NCI-H345 treated with DMSO at 0.1 percent for 48 hours (cell line): ENCODE results near the gene DOK6.
"Not testable (repeated sequence)": the region's sequence is repeated elsewhere in the genome, so short reads cannot be mapped to it uniquely, and the experiment has no call there.

ENCODE experiments used
- DNase-seq: peaks from one replicate; lab custom pipeline; 2025; ENCODE audit not compliant: unreplicated experiment; lab: John Stamatoyannopoulos, UW

The DOK6 gene

GRCh38 chr18:69790649-69791048, 390.0 kb downstream of the DOK6 start:
- no peak for DNase-seq

DNA sequence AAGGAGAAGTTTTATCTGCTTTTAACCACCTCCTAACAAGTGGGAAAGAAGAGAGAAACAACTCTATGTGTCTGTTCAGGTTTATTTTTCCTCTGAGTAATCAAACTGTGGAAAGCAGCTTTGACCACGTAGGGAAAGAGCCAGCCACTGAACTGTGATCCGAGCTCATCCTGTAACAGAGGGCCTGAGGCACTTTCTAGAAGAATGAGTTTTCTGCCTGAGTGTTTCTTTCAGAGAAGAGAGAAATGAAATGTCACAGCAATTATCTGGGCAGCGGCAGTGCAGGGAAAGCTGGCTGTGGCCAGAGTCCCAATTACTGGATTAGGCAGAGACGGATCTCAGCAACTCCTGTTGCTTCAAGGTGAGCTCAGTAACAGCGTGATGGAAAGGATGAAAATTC, 395.1 kb downstream of the DOK6 start:
- no peak for DNase-seq

DNA sequence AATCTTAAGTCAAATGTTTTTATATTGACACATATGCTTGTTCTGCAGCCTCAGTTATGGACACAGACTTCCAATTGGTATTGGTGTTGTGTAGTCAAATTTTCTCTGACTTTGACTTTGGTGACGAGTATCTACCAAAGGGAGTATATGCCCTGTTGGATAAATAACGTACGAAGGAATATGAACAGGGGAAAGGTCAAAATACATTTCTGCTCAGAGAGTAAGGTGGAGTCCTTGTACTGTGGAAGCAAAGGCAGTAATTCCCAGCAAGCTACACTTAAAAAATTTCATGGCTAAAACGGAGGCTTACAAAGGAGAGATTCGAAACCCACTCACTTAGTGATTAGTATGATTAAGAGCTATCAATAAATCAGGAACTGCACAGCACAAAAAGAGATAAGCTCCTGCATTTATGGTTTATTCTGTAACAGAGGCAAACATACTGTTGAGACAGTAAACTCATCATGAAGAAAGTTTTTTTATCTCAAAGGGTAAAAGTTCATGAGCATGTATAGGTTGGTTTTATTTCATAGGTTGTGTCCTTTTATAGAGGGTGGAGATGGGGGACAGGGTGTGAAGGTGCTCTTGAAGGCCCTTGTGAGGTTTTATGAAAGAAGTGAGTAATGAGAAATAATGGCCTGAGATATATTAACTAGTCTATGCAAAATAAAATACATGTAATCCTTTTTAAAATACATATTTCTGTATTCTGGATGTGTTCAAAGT, 404.3 kb downstream of the DOK6 start:
- DNase-seq: no peak

GRCh38 chr18:69808399-69808798, 407.7 kb downstream of the DOK6 start:
- no peak for DNase-seq

DNA sequence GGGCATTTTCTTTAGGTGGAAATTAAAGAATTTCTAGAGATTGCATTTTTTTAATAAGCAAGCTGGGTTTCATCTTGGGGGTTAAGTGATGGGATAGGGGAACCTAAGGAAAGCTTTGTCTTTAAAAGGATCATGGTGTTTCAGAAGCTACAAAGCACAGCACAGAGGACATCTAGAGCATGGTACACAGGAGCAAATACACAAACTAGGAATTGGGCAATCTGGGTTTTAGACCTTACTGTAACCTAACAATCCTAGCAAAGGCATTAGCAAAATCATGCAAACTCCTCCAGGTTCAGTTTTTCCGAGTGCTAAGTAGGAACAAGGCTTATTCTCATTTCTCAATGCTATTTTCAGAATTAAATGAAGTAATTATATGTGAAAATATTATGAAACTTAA, 412.9 kb downstream of the DOK6 start:
- no peak for DNase-seq

DNA sequence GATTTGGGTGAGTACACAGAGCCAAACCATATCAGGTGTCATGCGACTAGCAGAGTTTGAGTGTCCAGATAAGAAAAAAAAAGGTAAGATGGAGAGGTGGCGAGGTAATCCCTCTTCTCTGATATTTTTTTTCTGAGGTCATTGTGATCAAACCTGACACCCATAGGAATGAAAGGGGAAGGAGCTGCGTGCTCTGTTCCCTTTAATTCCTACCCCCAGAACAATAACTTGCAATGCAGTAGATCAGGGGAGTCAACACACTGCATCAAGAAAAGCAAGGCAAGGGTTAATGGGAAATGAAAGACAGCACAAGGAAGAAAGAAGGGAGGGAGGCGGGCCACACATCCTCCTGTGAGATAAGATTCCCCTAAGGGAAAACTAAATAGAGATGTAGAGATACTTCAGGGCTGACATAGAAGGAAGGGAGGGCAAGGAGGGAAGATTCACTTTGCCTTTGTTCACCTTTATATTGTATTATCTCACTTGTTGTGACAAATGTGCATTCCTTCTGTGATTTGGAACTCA, 414.2 kb downstream of the DOK6 start:
- no peak for DNase-seq

- no peak for DNase-seq
Observed at GRCh38 chr18:69817335-69817940, 416.8 kb downstream of the DOK6 start.

DNA sequence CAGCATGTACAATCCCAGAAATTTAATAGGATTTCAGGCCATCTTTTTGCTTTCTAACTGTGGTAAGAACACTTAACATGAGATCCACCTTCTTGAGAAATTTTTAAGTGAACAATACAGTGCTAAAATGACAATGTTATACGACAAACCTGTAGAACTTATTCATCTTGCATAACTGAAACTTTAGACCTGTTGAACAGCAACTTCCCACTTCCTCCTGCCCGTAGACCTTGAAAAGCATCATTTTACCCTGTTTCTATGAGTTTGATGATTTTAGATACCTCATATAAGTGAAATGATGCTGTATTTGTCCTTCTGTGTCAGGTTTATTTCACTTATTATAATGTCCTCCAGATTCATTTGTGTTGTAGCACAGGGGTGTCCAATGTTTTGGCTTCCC, 418.8 kb downstream of the DOK6 start:
- no peak for DNase-seq

- no peak for DNase-seq
Observed at GRCh38 chr18:69820538-69820937, 419.9 kb downstream of the DOK6 start.

- DNase-seq: no peak
Observed at GRCh38 chr18:69830189-69830588, 429.5 kb downstream of the DOK6 start.

- not testable (repeated sequence) for DNase-seq
Observed at GRCh38 chr18:69834980-69835379, 434.3 kb downstream of the DOK6 start.

GRCh38 chr18:69838003-69838402, 437.3 kb downstream of the DOK6 start:
- DNase-seq: no peak

- DNase-seq: no peak
Observed at GRCh38 chr18:69838620-69839411, 438.1 kb downstream of the DOK6 start.

DNA sequence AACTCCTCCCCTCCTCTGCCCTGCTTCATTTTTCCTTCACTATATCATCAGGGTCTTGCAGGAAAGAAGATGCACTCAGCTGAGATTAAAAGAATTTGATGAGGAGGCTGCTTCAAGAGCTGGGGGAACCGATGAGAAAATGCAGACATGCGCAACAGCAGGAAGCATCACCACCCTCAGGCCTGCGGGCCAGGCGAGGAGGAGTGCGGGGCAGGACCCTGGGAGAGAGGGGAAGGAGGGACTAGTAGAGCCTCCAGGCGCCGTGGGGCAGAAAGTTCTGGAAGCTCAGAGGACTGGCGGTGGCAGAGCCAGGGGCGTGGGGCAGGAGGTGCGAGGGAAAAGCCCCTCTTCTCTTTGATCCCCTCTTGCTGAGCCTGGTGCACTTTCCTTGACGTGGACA, 438.8 kb downstream of the DOK6 start:
- DNase-seq: no peak

- DNase-seq: no peak
Observed at GRCh38 chr18:69840001-69840400, 439.3 kb downstream of the DOK6 start.

DNA sequence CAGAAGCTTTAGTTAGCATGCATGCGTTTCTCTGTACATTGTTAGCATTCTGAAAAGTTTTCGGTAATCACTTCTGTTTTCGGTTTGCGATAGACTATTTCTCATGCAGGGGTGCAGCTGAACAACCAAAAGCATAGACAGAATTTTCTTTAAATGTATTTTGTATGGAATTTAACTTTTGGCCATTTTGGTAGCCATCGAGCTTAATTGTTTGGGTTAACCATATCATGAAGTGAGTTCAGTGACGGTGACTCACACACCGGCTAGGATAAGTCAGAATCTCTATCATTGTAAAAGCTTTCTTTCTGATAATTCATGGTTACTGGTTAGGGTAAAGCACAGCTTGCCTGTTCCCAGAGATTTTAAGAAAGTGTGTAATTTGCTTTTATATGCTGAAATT, 439.8 kb downstream of the DOK6 start:
- DNase-seq: no peak

DNA sequence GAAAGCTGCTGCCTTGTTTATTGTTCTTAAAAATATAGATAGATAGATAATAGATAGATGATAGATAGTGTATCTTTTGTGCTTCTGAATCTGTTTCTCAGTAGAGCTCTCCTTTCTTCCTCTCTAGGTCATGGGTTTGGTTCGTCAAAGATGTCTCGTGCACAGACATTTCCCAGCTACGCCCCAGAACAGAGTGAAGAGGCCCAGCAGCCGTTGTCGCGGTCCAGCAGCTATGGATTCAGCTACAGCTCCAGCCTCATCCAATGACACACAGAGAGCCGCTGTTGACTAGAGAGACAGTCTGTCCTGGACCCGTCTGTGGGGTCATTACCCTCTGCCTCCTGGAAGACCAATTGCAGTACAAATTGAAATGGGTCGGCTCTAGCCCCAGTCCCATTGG, 440.4 kb downstream of the DOK6 start:
- no peak for DNase-seq

GRCh38 chr18:69843015-69843414, 442.3 kb downstream of the DOK6 start:
- no peak for DNase-seq

GRCh38 chr18:69844656-69845055, 444.0 kb downstream of the DOK6 start:
- DNase-seq: no peak

GRCh38 chr18:69845593-69846506, 445.2 kb downstream of the DOK6 start:
- DNase-seq: peak; percentile 76

GRCh38 chr18:69853051-69853450, 452.4 kb downstream of the DOK6 start:
- DNase-seq: no peak
